Neuronal stem cell (in vitro differentiated cells): Measurements from ENCODE around the gene SFT2D3.

ENCODE experiments used
- DNase-seq: peaks from one replicate; pipeline ENCODE4 v3.0.0-alpha.2; 2013; ENCODE audit warnings: low spot score
- H2AFZ ChIP-seq: one replicate; pipeline ENCODE4 v1.6.1; 2013; ENCODE audit warnings: mild to moderate bottlenecking, low read length, inconsistent platforms
- H2AK5ac ChIP-seq: 2 replicates; pipeline ENCODE4 v1.6.1; 2013; ENCODE audit warnings: low read depth, mild to moderate bottlenecking, inconsistent platforms, low read length, moderate library complexity, mixed read lengths
- H2BK120ac ChIP-seq: 2 replicates; pipeline ENCODE4 v1.6.1; 2013; ENCODE audit warnings: low read depth, mild to moderate bottlenecking, inconsistent platforms, low read length, moderate library complexity, mixed read lengths
- H2BK12ac ChIP-seq: one replicate; pipeline ENCODE4 v1.6.1; 2013; ENCODE audit warnings: low read length, inconsistent platforms
- H2BK15ac ChIP-seq: 2 replicates; pipeline ENCODE4 v1.6.1; 2013; ENCODE audit warnings: mild to moderate bottlenecking, low read length, inconsistent platforms, mixed read lengths
- H2BK5ac ChIP-seq: one replicate; pipeline ENCODE4 v1.6.1; 2013; ENCODE audit warnings: inconsistent platforms, mild to moderate bottlenecking, low read length, moderate library complexity
- H3K14ac ChIP-seq: one replicate; pipeline ENCODE4 v1.6.1; 2013; ENCODE audit warnings: low read length, inconsistent platforms
- H3K18ac ChIP-seq: 2 replicates; pipeline ENCODE4 v1.6.1; 2013; ENCODE audit warnings: low read length, inconsistent platforms
- H3K23ac ChIP-seq: 2 replicates; pipeline ENCODE4 v1.6.1; 2013; ENCODE audit warnings: low read depth, mild to moderate bottlenecking, mixed read lengths, low read length, inconsistent platforms; ENCODE audit not compliant: poor library complexity
- H3K27ac ChIP-seq: replicated peaks from 3 replicates; pipeline ENCODE4 v1.5.1; 2013; ENCODE audit warnings: low read length, inconsistent platforms
- H3K27me3 ChIP-seq, 3 experiments: 2 replicates each; pipeline ENCODE4 v1.6.1; 2013; ENCODE audit warnings: low read length in 3 of 3, mild to moderate bottlenecking in 2 of 3, inconsistent platforms in 1 of 3, low read depth in 1 of 3, mixed read lengths in 1 of 3, moderate library complexity in 1 of 3; ENCODE audit not compliant: control insufficient read depth in 3 of 3, insufficient read depth in 3 of 3
- H3K36me3 ChIP-seq, 2 donors: replicated peaks in 1 of 2; 2 replicates each; pipeline ENCODE4 v1.6.1; 2013; ENCODE audit warnings: low read length in 2 of 2; ENCODE audit not compliant: control insufficient read depth in 2 of 2, insufficient read depth in 2 of 2
- H3K4ac ChIP-seq: 2 replicates; pipeline ENCODE4 v1.6.1; 2013; ENCODE audit warnings: inconsistent platforms, mild to moderate bottlenecking, low read length, moderate library complexity
- H3K4me1 ChIP-seq, 2 donors: 1 replicate in 1 of 2; 2 replicates in 1 of 2; pipeline ENCODE4 v1.6.1; 2013; ENCODE audit warnings: low read length in 2 of 2, low read depth in 1 of 2; ENCODE audit not compliant: control insufficient read depth in 2 of 2, insufficient read depth in 1 of 2
- H3K4me2 ChIP-seq: one replicate; pipeline ENCODE4 v1.6.1; 2013; ENCODE audit warnings: mild to moderate bottlenecking, low read length, inconsistent platforms; ENCODE audit not compliant: insufficient read depth, poor library complexity, severe bottlenecking
- H3K4me3 ChIP-seq, 2 donors: 2 replicates each; pipeline ENCODE4 v1.5.1; 2013; ENCODE audit warnings: low read length in 2 of 2, mild to moderate bottlenecking in 2 of 2, inconsistent platforms in 1 of 2, moderate library complexity in 1 of 2
- H3K79me1 ChIP-seq: one replicate; pipeline ENCODE4 v1.6.1; 2013; ENCODE audit warnings: low read depth, mild to moderate bottlenecking, inconsistent platforms, low read length, moderate library complexity
- H3K9ac ChIP-seq: one replicate; pipeline ENCODE4 v1.6.1; 2013; ENCODE audit warnings: mild to moderate bottlenecking, low read depth, low read length, inconsistent platforms; ENCODE audit not compliant: poor library complexity
- H3K9me3 ChIP-seq, 2 donors: replicated peaks in 1 of 2; 2 replicates each; pipeline versions ENCODE3 to v1.6.1; 2013; ENCODE audit warnings: low read length in 2 of 2, mild to moderate bottlenecking in 2 of 2, inconsistent platforms in 1 of 2, low read depth in 1 of 2, mixed read lengths in 1 of 2, moderate library complexity in 1 of 2; ENCODE audit not compliant: control insufficient read depth in 2 of 2, insufficient read depth in 1 of 2
- H4K8ac ChIP-seq: one replicate; pipeline ENCODE4 v1.6.1; 2013; ENCODE audit warnings: low read depth, mild to moderate bottlenecking, inconsistent platforms, low read length, moderate library complexity
- H4K91ac ChIP-seq: one replicate; pipeline ENCODE4 v1.6.1; 2013; ENCODE audit warnings: low read length, low read depth, mild to moderate bottlenecking, inconsistent platforms; ENCODE audit not compliant: poor library complexity
- WGBS, 2 donors: extraction: QIAGEN DNeasy Blood & Tissue Kit; methylation state at CpG; one replicate each; pipeline ENCODE4 v1.1.7; 2013; ENCODE audit warnings: missing lambda C conversion rate in 2 of 2, mixed read lengths in 1 of 2; ENCODE audit not compliant: insufficient read length in 2 of 2, insufficient replicate concordance in 1 of 2; ENCODE audit errors: extremely low coverage in 2 of 2; 5-methylcytosine and 5-hydroxymethylcytosine counted together

Gene SFT2D3

DNA sequence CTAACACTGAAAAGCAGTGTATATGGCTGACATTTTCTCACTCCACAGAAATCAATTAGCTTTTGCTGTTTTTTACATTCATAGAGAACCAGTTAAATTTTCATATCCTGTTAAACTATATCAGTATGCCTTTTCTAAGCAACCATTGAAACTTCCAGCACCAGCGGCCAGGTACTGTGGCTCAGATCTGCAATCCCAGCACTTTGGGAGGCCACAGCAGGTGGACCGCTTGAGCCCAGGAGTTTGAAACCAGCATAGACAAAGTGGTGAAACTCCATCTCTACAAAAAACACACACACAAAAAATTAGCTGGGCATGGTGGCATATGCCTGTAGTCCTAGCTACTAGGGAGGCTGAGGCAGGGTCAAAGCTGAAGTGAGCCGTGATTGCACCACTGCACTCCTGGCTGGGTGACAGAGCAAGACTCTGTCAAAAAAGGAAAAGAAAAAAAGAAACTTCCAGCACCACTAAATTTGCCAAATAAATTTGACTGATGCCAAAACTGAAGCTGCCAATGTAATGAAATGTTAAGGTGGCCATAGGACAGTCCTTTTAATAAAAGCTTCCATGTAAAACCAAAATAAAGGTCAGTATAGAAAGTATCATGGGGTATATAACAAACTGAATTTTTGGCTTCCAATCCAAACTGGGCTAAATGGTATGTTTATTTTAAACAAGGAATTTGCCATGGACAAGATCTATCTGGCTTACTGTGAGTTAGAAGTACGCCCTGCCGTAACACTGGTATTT, 3.5 kb downstream of the SFT2D3 start:
- Histone ChIP-seq H3K27ac (no peak overlapping the region), H3K14ac (no peak overlapping the region), H2AK5ac (no peak overlapping the region), H2BK12ac (no peak overlapping the region), H4K91ac (no peak overlapping the region), H2AFZ (no peak overlapping the region), H3K4me3 (no peak overlapping the region), H3K23ac (no peak overlapping the region), H3K9ac (no peak overlapping the region), H2BK120ac (no peak overlapping the region), H3K79me1 (peaks cover 3% of the 10 kb centered on the region), H3K4me2 (no peak overlapping the region), H3K36me3 (peaks cover 23 to 77% of the 10 kb centered on the region in 2 donors), H2BK15ac (no peak overlapping the region), H3K9me3 (peaks cover 0 to 14% of the 10 kb centered on the region in 2 donors), H3K27me3 (no peaks in the 10 kb centered on the region), H3K4ac (no peak overlapping the region), H4K8ac (no peak overlapping the region), H3K18ac (no peak overlapping the region), H2BK5ac (no peak overlapping the region), H3K4me1 (peaks cover 8 to 12% of the 10 kb centered on the region in 2 donors)
- WGBS, 2 donors, result no CpG with 5 or more reads among the region's 5 CpGs
- DNase-seq, result no peak

- Histone ChIP-seq H4K91ac (no peak overlapping the region), H3K4me1 (peaks cover 5 to 8% of the 10 kb centered on the region in 2 donors), H3K4me2 (no peak overlapping the region), H3K36me3 (peaks cover 25 to 84% of the 10 kb centered on the region in 2 donors), H3K27me3 (no peaks in the 10 kb centered on the region), H2BK120ac (no peak overlapping the region), H4K8ac (no peak overlapping the region), H3K14ac (no peak overlapping the region), H3K9me3 (peaks cover 0 to 14% of the 10 kb centered on the region in 2 donors), H2BK15ac (no peak overlapping the region), H2BK12ac (no peak overlapping the region), H3K18ac (no peak overlapping the region), H3K79me1 (peaks cover 3% of the 10 kb centered on the region), H3K27ac (no peak overlapping the region), H2BK5ac (no peak overlapping the region), H2AK5ac (no peak overlapping the region), H3K9ac (no peak overlapping the region), H3K23ac (no peak overlapping the region), H2AFZ (no peak overlapping the region), H3K4me3 (no peak overlapping the region), H3K4ac (no peak overlapping the region)
- DNase-seq, result no peak
- no CpG with 5 or more reads among the region's 5 CpGs for WGBS, 2 donors
Measured at GRCh38 chr2:127705391-127706065, 4.2 kb downstream of the SFT2D3 start.

DNA sequence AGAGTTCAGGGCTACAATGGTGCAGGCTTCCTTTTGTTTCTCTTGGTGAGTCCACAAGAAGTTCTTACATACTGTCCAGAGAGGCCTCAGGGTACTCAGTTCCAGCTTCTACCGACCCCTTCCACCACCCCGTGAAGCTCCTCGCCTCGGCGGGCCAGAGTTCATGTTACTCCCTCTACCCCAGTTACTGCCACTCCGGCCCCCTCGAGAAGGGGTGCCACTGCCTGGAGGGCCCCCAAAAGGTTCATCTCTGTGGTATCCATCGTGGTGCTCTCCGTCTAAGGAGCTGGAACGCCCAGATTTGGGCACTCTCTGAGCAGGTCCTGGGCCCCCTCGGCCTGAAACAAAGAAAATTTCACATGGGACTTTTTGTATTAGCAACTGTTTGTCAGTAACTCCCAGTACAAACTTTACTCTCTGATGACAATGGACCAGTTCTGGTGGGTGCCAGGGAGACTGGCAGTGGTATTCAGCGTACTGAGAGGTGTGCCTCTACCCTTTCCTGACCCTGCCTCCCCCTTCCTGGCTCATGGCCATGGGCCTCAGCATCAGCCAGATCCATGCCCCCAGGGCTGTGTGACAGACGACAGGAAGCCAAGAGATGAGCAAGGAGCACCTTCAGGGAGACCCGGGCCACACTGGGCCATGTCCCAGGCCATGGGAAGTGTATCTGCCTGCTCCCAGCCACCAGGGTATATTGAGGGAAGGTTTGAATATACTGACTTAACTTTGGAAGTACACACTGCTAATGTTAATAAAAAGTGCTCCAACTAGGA, 5.1 kb downstream of the SFT2D3 start:
- Histone ChIP-seq H3K27me3 (no peaks in the 10 kb centered on the region), H3K9ac (no peak overlapping the region), H2BK120ac (no peak overlapping the region), H3K18ac (no peak overlapping the region), H2AK5ac (no peak overlapping the region), H3K36me3 (peaks cover 25 to 91% of the 10 kb centered on the region in 2 donors), H3K4ac (no peak overlapping the region), H2BK12ac (no peak overlapping the region), H3K23ac (peak overlapping the region; percentile 29), H2BK5ac (no peak overlapping the region), H4K91ac (no peak overlapping the region), H2BK15ac (no peak overlapping the region), H3K27ac (no peak overlapping the region), H3K14ac (no peak overlapping the region), H3K4me3 (no peak overlapping the region), H2AFZ (no peak overlapping the region), H3K4me1 (peaks cover 3 to 6% of the 10 kb centered on the region in 2 donors), H3K79me1 (peaks cover 3% of the 10 kb centered on the region), H4K8ac (no peak overlapping the region), H3K4me2 (no peak overlapping the region), H3K9me3 (peaks cover 0 to 14% of the 10 kb centered on the region in 2 donors)
- DNase-seq, result no peak
- no CpG with 5 or more reads among the region's 14 CpGs for WGBS, 2 donors
